Glomerular visceral epithelial cell (primary cell): ENCODE results near the gene ASXL3.

ENCODE experiments used
- DNase-seq: peaks from one replicate; pipeline ENCODE4 v3.0.0-alpha.2; 2016; ENCODE audit errors: extremely low spot score

The ASXL3 gene

GRCh38 chr18:33717339-33717738 lies 139.3 kb downstream of the ASXL3 start:
- no peak for DNase-seq

- DNase-seq: no peak
Observed at GRCh38 chr18:33720133-33720532, 142.1 kb downstream of the ASXL3 start.

DNA sequence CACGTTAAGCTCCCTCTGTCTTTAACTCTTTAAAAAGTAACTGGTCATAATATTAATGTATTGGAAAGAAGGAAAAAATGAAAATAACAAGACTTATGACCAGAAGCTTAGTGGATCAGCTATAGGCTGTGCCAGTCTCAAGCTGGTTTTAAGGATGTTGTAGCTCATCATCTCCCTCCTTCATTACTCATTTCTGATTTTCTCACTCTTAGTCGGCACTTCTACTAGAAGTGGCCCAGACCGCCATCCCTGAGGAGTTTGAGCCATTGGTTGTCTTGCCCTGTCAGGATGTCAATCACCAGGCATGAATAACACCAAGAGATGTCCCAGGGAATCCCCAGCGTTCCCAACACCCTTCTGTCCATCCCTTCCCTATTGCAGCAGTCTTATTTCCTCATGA lies 151.5 kb downstream of the ASXL3 start:
- no peak for DNase-seq

DNA sequence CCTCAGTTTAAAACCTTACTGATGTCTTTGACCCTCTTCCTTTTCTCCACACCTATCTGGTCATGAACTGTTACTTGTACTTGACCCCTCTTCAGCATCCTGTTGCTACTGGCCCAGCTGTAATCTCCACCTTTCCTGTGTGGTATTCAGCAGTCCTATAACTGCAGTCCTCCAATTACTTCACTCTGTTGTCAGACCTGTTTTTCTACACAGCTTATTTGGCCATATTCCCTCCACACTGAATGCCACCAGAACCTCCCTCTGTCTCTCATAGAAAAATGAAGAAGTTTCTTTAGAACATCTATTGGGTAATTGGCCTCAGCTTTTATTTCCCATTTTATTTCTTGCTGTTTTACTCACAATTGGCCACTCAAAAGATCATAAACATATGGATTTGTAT lies 155.4 kb downstream of the ASXL3 start:
- no peak for DNase-seq

- no peak for DNase-seq
Observed at GRCh38 chr18:33735428-33735827, 157.4 kb downstream of the ASXL3 start.

GRCh38 chr18:33741760-33742159 lies 163.7 kb downstream of the ASXL3 start:
- no peak for DNase-seq

DNA sequence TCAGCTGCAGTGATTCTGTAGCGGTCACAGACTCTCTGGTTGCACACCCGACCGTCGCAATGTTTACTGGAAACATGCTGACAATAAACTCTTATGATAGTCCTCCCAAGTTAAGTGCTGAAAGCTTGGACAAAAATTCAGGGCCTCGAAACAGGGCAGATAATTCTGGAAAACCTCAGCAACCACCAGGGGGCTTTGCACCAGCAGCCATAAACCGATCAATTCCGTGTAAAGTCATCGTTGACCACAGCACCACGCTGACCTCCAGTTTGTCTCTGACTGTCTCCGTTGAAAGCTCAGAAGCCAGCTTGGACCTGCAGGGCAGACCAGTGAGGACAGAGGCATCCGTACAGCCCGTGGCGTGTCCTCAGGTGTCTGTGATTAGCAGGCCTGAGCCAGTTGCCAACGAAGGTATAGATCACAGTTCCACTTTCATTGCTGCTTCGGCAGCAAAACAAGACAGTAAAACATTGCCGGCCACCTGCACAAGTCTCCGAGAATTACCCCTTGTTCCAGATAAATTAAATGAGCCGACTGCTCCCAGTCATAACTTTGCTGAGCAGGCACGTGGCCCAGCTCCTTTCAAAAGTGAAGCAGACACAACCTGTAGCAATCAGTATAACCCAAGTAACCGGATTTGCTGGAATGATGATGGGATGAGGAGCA lies 166.1 kb downstream of the ASXL3 start:
- no peak for DNase-seq

GRCh38 chr18:33745151-33745795 lies 167.3 kb downstream of the ASXL3 start:
- DNase-seq: no peak

- no peak for DNase-seq
Observed at GRCh38 chr18:33745871-33746545, 168.0 kb downstream of the ASXL3 start.

- DNase-seq: no peak
Observed at GRCh38 chr18:33749834-33750233, 171.8 kb downstream of the ASXL3 start.

GRCh38 chr18:33750366-33750765 lies 172.3 kb downstream of the ASXL3 start:
- no peak for DNase-seq

- no peak for DNase-seq
Observed at GRCh38 chr18:33751613-33752221, 173.7 kb downstream of the ASXL3 start.

DNA sequence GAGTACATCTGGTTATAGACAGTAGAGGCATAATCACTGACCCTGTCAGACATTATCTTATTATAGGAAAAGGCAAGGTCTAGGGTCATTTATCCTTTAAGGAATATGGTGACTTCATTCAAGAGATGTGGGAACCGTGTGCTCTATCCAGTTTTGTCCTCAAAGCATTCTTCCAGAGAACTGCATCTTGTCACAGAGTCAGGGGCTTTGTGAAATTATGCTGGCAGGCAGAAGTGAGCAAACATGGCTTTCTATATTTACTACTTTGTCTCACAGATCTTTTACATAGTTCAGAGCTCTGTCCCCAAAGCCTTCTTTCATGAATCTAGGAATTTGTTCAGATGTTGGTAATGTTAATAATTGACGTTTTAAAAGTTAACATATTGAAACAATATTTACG lies 177.4 kb downstream of the ASXL3 start:
- DNase-seq: no peak

GRCh38 chr18:33755931-33756560 lies 178.0 kb downstream of the ASXL3 start:
- DNase-seq: peak; percentile 46

- DNase-seq: no peak
Observed at GRCh38 chr18:33757037-33757436, 179.0 kb downstream of the ASXL3 start.

DNA sequence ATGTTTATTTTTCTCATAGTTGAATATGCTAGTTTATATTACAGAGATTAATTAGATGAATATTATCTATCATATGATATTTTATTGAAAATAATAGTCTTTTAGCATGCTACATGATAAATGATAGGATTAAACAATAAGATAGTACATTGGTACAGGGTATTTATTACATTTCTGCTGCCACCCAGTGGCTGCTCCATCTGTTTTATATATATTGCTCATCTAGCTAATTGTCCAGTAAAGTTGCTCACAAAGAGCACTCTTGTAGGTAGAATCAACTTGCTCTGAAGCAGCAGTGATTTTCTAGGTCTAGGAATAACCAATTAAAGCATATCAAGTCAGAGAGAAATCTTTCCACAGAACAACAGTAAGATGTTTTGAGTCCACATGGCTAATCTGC lies 183.3 kb downstream of the ASXL3 start:
- DNase-seq: no peak

GRCh38 chr18:33781429-33781828 lies 203.4 kb downstream of the ASXL3 start:
- DNase-seq: no peak
